Measurements from ENCODE around the gene HSD3B7. TPM values are rescaled to one million over a fixed set of nuclear protein-coding genes. Genes with fewer than 3 reads are reported as not detected.
"Not testable (repeated sequence)": the region's sequence is repeated elsewhere in the genome, so short reads cannot be mapped to it uniquely, and the experiment has no call there.

The HSD3B7 gene
- total RNA-seq, 1 donor from 2014 or later: 2.0 TPM

DNA sequence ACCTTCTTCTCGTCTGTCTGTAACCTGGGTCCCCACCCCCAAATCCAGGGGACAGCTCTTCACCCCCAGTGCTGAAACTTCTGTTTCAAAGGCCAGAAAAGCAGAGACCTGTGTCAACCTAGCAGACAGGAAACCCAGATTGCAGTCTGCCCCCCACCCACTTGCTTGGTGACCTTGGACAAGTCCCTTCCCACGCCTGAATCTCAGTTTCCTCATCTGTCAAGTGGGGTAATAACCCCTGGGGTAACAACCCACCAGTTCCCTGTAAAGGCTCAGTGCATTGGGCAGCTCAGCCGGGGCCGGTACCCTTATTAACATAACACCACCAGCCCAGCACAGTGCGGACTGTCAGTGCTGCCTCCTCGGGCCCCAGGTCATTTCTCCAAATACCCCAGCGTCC lies 24.1 kb downstream of the HSD3B7 start:
- Mint-ChIP-seq H3K4me3 (ENCODE audit: unreplicated experiment) (peak overlapping the region; percentile 94), H3K36me3 (ENCODE audit: unreplicated experiment) (no peaks in the 10 kb centered on the region), H3K9me3 (ENCODE audit: unreplicated experiment) (peaks cover 10% of the 10 kb centered on the region), H3K4me1 (ENCODE audit: low read depth, unreplicated experiment) (peaks cover 20% of the 10 kb centered on the region), H3K27ac (ENCODE audit: unreplicated experiment) (no peak overlapping the region), H3K27me3 (ENCODE audit: unreplicated experiment) (peaks cover 6% of the 10 kb centered on the region)
- TF ChIP-seq, protein P1, sequence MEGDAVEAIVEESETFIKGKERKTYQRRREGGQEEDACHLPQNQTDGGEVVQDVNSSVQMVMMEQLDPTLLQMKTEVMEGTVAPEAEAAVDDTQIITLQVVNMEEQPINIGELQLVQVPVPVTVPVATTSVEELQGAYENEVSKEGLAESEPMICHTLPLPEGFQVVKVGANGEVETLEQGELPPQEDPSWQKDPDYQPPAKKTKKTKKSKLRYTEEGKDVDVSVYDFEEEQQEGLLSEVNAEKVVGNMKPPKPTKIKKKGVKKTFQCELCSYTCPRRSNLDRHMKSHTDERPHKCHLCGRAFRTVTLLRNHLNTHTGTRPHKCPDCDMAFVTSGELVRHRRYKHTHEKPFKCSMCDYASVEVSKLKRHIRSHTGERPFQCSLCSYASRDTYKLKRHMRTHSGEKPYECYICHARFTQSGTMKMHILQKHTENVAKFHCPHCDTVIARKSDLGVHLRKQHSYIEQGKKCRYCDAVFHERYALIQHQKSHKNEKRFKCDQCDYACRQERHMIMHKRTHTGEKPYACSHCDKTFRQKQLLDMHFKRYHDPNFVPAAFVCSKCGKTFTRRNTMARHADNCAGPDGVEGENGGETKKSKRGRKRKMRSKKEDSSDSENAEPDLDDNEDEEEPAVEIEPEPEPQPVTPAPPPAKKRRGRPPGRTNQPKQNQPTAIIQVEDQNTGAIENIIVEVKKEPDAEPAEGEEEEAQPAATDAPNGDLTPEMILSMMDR (IDR thresholded peaks at IDR 0.05; ENCODE audit: partially characterized antibody, unreplicated experiment): no peak
- no peak for DNase-seq

DNA sequence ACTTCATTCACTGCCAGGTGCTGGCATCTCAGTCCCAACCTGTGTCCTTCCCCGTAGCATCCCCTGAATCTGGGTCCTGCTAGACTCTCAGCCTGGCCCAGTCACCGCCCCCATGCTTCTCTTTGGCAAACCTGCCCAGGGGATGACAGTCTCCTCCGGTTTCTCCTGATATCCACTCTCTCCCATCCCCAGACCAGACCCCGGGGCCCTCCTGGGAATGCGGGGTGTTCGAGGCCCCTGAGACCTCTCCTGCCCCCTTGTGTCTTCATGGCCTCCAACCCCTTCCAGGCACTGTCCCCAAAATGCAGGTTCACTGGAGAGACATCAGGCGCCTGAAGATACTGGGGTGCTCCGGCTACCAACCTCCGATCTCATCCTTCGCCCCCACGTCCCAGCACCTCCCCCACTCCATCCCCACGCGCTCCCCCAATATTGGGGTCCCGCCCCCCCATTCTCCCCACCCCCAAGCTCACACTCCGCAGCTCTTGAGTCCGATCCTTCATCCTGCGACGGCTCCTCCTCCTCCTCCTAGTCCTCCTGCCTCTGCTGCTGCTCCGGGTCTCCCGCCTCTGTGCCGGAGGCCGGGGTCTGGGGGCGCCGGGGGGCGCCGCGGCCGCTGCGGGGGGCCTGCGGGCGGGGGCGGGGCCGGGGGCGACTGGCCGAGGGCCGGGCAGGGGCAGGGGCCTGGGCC lies 25.0 kb downstream of the HSD3B7 start:
- peak overlapping the region; percentile 68 for H3K27ac Mint-ChIP-seq (ENCODE audit: unreplicated experiment)

DNA sequence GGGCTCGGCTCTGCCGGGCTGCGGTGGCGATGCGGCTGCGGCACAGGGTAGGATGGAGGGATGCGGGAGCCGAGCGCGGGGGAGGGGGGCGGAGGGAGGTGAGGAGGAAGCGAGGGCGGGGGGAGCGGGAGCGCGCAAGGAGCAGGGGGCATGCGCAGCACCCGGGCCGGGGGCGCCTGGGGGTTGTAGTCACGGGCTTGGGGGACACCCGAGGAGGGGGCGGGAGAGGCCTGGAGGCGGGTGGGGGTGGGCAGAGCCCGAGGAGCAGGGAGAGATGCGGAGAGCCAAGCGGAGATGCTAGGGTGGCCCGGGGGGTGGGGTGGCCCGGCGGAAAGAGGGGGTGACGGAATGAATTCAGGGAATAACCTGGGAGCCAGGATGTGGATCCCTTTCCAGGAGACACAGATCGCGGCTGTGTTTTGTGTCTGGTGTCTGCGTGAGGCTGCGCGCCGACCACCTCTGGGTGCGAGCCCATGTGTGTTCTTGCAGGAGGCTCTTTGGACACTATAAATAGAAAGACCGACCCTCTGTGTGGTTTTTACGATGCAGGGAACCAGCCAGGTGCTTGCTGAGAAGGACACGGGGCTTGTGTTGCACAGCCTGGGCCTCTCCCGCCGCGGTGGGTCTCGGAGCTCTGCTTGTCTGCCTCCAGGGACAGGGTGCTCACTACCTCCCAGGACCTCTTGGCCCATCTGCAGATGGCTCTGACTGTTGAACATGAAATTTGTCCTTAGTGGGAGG lies 25.7 kb downstream of the HSD3B7 start, which contains the start of gene STX1B:
Gene STX1B, minus strand, starts transcription at position 54 of the 741 bp plus-strand sequence. CDS start 242 bp downstream, outside the sequence.
- Mint-ChIP-seq H3K27ac (ENCODE audit: unreplicated experiment) (peak within 1 kb of the TSS; percentile 68), H3K9me3 (ENCODE audit: unreplicated experiment) (peaks cover 9% of the 10 kb centered on the region), H3K36me3 (ENCODE audit: unreplicated experiment) (no peaks in the 10 kb centered on the region), H3K4me3 (ENCODE audit: unreplicated experiment) (peak within 1 kb of the TSS; percentile 94), H3K27me3 (ENCODE audit: unreplicated experiment) (peaks cover 7% of the 10 kb centered on the region), H3K4me1 (ENCODE audit: low read depth, unreplicated experiment) (peaks cover 14% of the 10 kb centered on the region)
- TF ChIP-seq, protein P1 (IDR thresholded peaks at IDR 0.05; ENCODE audit: partially characterized antibody, unreplicated experiment): no peak
- DNase-seq: peak; percentile 91

More for the DNA sequence above, 25.0 kb downstream of the HSD3B7 start:
- peak; percentile 42 for DNase-seq
- H3K4me3 Mint-ChIP-seq (ENCODE audit: unreplicated experiment): peak overlapping the region; percentile 94
- peaks cover 7% of the 10 kb centered on the region for H3K27me3 Mint-ChIP-seq (ENCODE audit: unreplicated experiment)
- peaks cover 19% of the 10 kb centered on the region for H3K4me1 Mint-ChIP-seq (ENCODE audit: low read depth, unreplicated experiment)
- no peaks in the 10 kb centered on the region for H3K36me3 Mint-ChIP-seq (ENCODE audit: unreplicated experiment)
- TF ChIP-seq, protein P1 (IDR thresholded peaks at IDR 0.05; ENCODE audit: partially characterized antibody, unreplicated experiment): no peak
- H3K9me3 Mint-ChIP-seq (ENCODE audit: unreplicated experiment): peaks cover 10% of the 10 kb centered on the region

DNA sequence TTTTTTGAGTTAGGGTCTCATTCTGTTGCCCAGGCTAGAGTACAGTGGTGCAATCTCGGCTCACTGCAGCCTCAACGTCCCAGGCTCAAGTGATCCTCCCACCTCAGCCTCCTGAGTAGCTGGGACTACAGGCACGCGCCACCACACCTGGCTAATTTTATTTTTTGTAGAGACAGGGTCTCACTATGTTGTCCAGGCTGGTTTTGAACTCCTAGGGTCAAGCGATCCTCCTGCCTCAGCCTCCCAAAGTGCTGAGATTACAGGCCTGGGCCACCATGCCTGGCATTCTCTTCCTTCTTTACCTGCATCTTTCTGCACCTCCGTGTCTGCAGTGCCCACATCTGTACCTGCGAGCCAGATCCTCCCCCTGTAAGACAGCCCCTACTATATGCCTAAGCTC lies 26.8 kb downstream of the HSD3B7 start:
- DNase-seq; H3K36me3 Mint-ChIP-seq (ENCODE audit: unreplicated experiment); H3K9me3 Mint-ChIP-seq (ENCODE audit: unreplicated experiment); H3K4me1 Mint-ChIP-seq (ENCODE audit: low read depth, unreplicated experiment); H3K27me3 Mint-ChIP-seq (ENCODE audit: unreplicated experiment); H3K27ac Mint-ChIP-seq (ENCODE audit: unreplicated experiment): not testable (repeated sequence)
- peak overlapping the region; percentile 84 for H3K4me3 Mint-ChIP-seq (ENCODE audit: unreplicated experiment)

DNA sequence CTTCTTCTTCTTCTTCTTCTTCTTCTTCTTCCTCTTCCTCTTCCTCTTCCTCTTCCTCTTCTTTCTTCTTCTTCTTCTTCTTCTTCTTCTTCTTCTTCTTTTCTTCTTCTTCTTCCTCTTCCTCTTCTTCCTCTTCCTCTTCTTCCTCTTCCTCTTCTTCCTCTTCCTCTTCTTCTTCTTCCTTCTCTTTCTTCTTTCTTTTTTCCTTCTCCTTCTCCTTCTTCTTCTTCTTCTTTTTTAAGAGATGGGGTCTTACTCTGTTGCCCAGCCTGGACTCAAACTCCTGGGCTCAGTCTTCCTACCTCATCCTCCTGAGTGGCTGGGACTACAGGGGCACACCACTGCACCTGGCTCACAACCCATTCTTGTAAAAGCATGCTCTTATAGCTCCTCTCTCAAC lies 28.3 kb downstream of the HSD3B7 start:
- not testable (repeated sequence) for DNase-seq; H3K27ac Mint-ChIP-seq (ENCODE audit: unreplicated experiment); H3K9me3 Mint-ChIP-seq (ENCODE audit: unreplicated experiment); H3K27me3 Mint-ChIP-seq (ENCODE audit: unreplicated experiment); H3K36me3 Mint-ChIP-seq (ENCODE audit: unreplicated experiment); H3K4me3 Mint-ChIP-seq (ENCODE audit: unreplicated experiment); H3K4me1 Mint-ChIP-seq (ENCODE audit: low read depth, unreplicated experiment)

DNA sequence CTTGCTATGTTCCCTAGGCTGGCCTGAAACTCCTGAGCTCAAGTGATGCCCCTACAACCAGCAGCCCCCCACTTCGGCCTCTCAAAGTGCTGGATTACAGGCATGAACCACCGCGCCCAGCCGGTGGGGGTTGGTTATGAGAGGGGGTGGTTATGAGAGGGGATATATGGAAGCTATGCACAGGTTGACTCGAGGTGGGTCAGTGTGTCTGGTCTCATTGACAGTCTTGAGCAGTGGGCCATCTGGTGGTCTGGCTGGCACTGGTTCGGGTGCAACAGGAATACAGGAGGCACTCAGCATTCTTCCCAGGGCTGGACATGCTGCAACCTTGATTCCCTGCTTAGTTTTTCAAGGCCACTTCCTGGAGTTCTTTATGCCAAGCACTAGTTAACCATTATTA lies 31.0 kb downstream of the HSD3B7 start:
- no peak overlapping the region for H3K4me3 Mint-ChIP-seq (ENCODE audit: unreplicated experiment)
- no peaks in the 10 kb centered on the region for H3K36me3 Mint-ChIP-seq (ENCODE audit: unreplicated experiment)
- peaks cover 10% of the 10 kb centered on the region for H3K27me3 Mint-ChIP-seq (ENCODE audit: unreplicated experiment)

DNA sequence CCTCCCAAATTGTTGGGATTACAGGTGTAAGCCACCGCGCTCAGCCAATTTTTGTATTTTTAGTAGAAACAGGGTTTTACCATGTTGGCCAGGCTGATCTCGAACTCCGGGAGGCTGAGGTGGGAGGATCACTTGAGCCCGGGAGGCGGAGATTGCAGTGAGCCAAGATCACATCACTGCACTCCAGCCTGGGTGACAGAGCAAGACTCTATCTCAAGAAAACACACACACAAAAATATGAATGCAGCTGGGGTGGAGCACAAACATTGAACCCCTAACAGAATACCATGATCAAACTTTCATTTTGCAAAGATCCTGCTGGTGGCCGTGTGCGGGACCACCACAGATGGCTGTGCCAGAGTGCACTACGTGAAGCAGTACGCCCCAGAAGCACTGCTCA lies 32.7 kb downstream of the HSD3B7 start:
- not testable (repeated sequence) for H3K4me1 Mint-ChIP-seq (ENCODE audit: low read depth, unreplicated experiment); H3K27ac Mint-ChIP-seq (ENCODE audit: unreplicated experiment); H3K9me3 Mint-ChIP-seq (ENCODE audit: unreplicated experiment)

More for the DNA sequence above, 31.0 kb downstream of the HSD3B7 start:
- DNase-seq: no peak
- TF ChIP-seq, protein P1 (IDR thresholded peaks at IDR 0.05; ENCODE audit: partially characterized antibody, unreplicated experiment): no peak
- Mint-ChIP-seq H3K9me3 (ENCODE audit: unreplicated experiment) (peaks cover 4% of the 10 kb centered on the region), H3K27ac (ENCODE audit: unreplicated experiment) (peak overlapping the region; percentile 55), H3K4me1 (ENCODE audit: low read depth, unreplicated experiment) (no peaks in the 10 kb centered on the region)

More for the DNA sequence above, 32.7 kb downstream of the HSD3B7 start:
- not testable (repeated sequence) for H3K4me3 Mint-ChIP-seq (ENCODE audit: unreplicated experiment); DNase-seq; H3K36me3 Mint-ChIP-seq (ENCODE audit: unreplicated experiment); H3K27me3 Mint-ChIP-seq (ENCODE audit: unreplicated experiment)

All from glutamatergic neuron (in vitro differentiated cells).